Upper lobe of left lung (tissue), 4 donors: ENCODE results near the gene SRSF2.

Experiments
- EP300 ChIP-seq, 4 donors: sonication (generic); formaldehyde crosslinking; IDR thresholded peaks; one replicate each; pipeline ENCODE4 v1.5.1; 2017; ENCODE audit warnings: antibody characterized with exemption in 4 of 4, control low read depth in 2 of 4
- POLR2A ChIP-seq, 4 donors: fragments of 450-650 bp; IDR thresholded peaks; one replicate each; pipeline ENCODE4 v1.5.1; 2016 to 2017; ENCODE audit warnings: antibody characterized with exemption in 4 of 4, mild to moderate bottlenecking in 2 of 4
- POLR2AphosphoS5 ChIP-seq, 2 donors: sonication (generic); formaldehyde crosslinking; IDR thresholded peaks; one replicate each; pipeline ENCODE4 v1.5.1; 2017; ENCODE audit warnings: antibody characterized with exemption in 2 of 2
- TF ChIP-seq, protein P1 (sequence below), 6 experiments: fragments of 450-650 bp in 4 of 6; fragments of 200-600 bp in 2 of 6; sonication (generic) in 2 of 6; IDR thresholded peaks; one replicate each; pipeline ENCODE4 v1.5.1; 2016 to 2019; ENCODE audit warnings: antibody characterized with exemption in 6 of 6

DNA sequence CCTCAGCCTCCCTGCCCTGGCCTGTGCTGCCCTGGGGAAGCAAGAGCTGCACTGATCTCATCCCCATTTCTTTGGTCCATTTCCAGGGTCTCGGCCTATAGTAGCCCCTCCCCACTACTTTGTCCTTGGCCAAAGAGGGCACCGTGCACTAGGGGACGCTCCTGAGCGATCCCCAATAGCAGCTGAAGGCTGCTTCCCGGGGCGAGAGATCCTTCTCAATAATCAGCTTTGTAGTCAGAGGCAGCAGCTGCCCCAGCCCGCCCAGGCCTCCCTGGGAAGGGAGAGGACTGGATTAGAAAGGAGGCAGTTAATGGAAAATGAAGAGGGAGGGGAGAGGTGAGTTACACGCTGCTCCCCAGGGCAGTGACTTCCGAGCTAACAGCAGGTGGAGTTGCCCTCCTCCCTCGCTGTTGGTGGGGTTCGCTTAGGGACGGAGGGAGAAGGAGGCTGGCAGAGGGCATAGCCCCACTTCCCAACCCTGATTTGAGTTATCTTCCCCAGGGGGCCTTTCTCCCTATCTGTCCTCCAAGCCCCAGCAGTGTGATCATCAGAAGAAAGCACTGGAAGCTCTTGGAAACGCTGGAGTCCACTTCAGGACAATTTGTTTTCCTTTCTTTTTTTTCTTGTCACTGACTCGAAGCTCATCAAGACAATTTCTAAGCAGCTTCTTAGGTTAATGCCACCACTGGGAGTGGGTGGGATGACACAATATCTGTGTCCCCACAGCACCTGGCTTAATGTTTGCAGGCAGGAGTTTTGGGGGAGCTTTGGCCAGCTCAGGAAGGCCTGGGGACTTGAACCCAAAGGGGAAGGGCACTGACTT is 28.9 kb downstream of the SRSF2 start:
- TF ChIP-seq, protein P1, sequence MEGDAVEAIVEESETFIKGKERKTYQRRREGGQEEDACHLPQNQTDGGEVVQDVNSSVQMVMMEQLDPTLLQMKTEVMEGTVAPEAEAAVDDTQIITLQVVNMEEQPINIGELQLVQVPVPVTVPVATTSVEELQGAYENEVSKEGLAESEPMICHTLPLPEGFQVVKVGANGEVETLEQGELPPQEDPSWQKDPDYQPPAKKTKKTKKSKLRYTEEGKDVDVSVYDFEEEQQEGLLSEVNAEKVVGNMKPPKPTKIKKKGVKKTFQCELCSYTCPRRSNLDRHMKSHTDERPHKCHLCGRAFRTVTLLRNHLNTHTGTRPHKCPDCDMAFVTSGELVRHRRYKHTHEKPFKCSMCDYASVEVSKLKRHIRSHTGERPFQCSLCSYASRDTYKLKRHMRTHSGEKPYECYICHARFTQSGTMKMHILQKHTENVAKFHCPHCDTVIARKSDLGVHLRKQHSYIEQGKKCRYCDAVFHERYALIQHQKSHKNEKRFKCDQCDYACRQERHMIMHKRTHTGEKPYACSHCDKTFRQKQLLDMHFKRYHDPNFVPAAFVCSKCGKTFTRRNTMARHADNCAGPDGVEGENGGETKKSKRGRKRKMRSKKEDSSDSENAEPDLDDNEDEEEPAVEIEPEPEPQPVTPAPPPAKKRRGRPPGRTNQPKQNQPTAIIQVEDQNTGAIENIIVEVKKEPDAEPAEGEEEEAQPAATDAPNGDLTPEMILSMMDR (IDR thresholded peaks at IDR 0.05), result no peak
- TF ChIP-seq EP300 (IDR thresholded peaks at IDR 0.05) (no peak), POLR2A (IDR thresholded peaks at IDR 0.05) (no peak), POLR2AphosphoS5 (IDR thresholded peaks at IDR 0.05) (no peak)
